ENCODE data around the gene CRYBG3. TPM values are rescaled to one million over a fixed set of nuclear protein-coding genes. Genes with fewer than 3 reads are reported as not detected.

The CRYBG3 gene
- total and polyA plus RNA-seq, 2 donors (not counting 1 experiment from before 2014, with no cell fraction given) = 8.7 to 29.9 TPM

- no peak overlapping the region for H2AFZ ChIP-seq (ENCODE audit: low read length)
- no peaks in the 10 kb centered on the region for H3K4me1 ChIP-seq (ENCODE audit: control insufficient read depth, extremely low read depth, insufficient read depth, low read length)
- H4K20me1 ChIP-seq (ENCODE audit: control insufficient read depth, extremely low read depth, insufficient read depth, low read length) = no peaks in the 10 kb centered on the region
- H3K4me3 ChIP-seq (replicated peaks in 1 of 4; ENCODE audit: control extremely low read depth in 1 of 4, insufficient read depth in 1 of 4, low read depth in 3 of 4, low read length in 4 of 4) = no peak overlapping the region
- peak in 1 of 2 donors; percentile 27 for DNase-seq (ENCODE audit: low read depth in 2 of 2)
- H3K27me3 ChIP-seq (ENCODE audit: control insufficient read depth, insufficient read depth, low read length) = no peaks in the 10 kb centered on the region
- no peak overlapping the region for H3K4me2 ChIP-seq (ENCODE audit: extremely low read depth, insufficient read depth, low read length)
- H3K9ac ChIP-seq (ENCODE audit: insufficient read depth, low read length) = no peak overlapping the region
- no peaks in the 10 kb centered on the region for H3K79me2 ChIP-seq (ENCODE audit: control insufficient read depth, insufficient read depth, low read length)
- no peak overlapping the region for H3K27ac ChIP-seq (ENCODE audit: insufficient read depth, low read length)
- H3K36me3 ChIP-seq (ENCODE audit: control insufficient read depth, insufficient read depth, low read length) = no peaks in the 10 kb centered on the region
- TF ChIP-seq EZH2 (IDR thresholded peaks at IDR 0.05; ENCODE audit: low read length, missing control alignments) = no peak
- TF ChIP-seq, protein P1, sequence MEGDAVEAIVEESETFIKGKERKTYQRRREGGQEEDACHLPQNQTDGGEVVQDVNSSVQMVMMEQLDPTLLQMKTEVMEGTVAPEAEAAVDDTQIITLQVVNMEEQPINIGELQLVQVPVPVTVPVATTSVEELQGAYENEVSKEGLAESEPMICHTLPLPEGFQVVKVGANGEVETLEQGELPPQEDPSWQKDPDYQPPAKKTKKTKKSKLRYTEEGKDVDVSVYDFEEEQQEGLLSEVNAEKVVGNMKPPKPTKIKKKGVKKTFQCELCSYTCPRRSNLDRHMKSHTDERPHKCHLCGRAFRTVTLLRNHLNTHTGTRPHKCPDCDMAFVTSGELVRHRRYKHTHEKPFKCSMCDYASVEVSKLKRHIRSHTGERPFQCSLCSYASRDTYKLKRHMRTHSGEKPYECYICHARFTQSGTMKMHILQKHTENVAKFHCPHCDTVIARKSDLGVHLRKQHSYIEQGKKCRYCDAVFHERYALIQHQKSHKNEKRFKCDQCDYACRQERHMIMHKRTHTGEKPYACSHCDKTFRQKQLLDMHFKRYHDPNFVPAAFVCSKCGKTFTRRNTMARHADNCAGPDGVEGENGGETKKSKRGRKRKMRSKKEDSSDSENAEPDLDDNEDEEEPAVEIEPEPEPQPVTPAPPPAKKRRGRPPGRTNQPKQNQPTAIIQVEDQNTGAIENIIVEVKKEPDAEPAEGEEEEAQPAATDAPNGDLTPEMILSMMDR (conservative IDR thresholded peaks at IDR 0.05 in 1 of 2, IDR thresholded peaks at IDR 0.05 in 1 of 2; ENCODE audit: low read depth in 1 of 2, low read length in 2 of 2) = no peak
- H3K9me3 ChIP-seq (ENCODE audit: control insufficient read depth, insufficient read depth, low read depth, low read length) = no peaks in the 10 kb centered on the region
Measured at GRCh38 chr3:97938444-97938843, 116.6 kb downstream of the CRYBG3 start.

DNA sequence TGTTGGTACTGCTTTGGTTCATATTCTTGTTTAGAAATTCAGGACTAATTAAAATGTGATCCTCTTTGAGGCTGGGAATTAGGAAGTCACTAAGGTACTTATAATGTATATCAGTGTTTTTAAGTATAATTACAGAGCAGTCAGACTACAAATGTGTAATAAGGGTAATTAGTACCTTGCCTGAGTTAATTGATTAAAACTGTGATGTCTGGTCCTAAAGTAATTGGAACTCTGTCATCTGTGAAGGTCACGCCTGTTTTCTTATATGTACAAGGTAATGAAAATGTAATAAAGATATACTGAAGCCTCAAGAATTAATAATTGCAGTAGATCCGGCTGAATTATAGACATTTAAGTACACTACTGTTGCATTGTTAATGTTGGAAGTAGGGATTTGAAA is 117.6 kb downstream of the CRYBG3 start:
- Histone ChIP-seq H3K9me3 (ENCODE audit: control insufficient read depth, insufficient read depth, low read depth, low read length) (no peaks in the 10 kb centered on the region), H3K79me2 (ENCODE audit: control insufficient read depth, insufficient read depth, low read length) (no peaks in the 10 kb centered on the region), H3K27ac (ENCODE audit: insufficient read depth, low read length) (no peak overlapping the region), H4K20me1 (ENCODE audit: control insufficient read depth, extremely low read depth, insufficient read depth, low read length) (no peaks in the 10 kb centered on the region), H3K4me1 (ENCODE audit: control insufficient read depth, extremely low read depth, insufficient read depth, low read length) (no peaks in the 10 kb centered on the region), H3K27me3 (ENCODE audit: control insufficient read depth, insufficient read depth, low read length) (no peaks in the 10 kb centered on the region), H3K4me2 (ENCODE audit: extremely low read depth, insufficient read depth, low read length) (no peak overlapping the region), H3K9ac (ENCODE audit: insufficient read depth, low read length) (no peak overlapping the region), H3K36me3 (ENCODE audit: control insufficient read depth, insufficient read depth, low read length) (no peaks in the 10 kb centered on the region), H2AFZ (ENCODE audit: low read length) (no peak overlapping the region), H3K4me3 (replicated peaks in 1 of 4; ENCODE audit: control extremely low read depth in 1 of 4, insufficient read depth in 1 of 4, low read depth in 3 of 4, low read length in 4 of 4) (no peak overlapping the region)
- TF ChIP-seq, protein P1 (conservative IDR thresholded peaks at IDR 0.05 in 1 of 2, IDR thresholded peaks at IDR 0.05 in 1 of 2; ENCODE audit: low read depth in 1 of 2, low read length in 2 of 2) = no peak
- no peak for DNase-seq (ENCODE audit: low read depth in 2 of 2)

- Histone ChIP-seq H3K36me3 (ENCODE audit: control insufficient read depth, insufficient read depth, low read length) (no peaks in the 10 kb centered on the region), H3K79me2 (ENCODE audit: control insufficient read depth, insufficient read depth, low read length) (no peaks in the 10 kb centered on the region), H3K9ac (ENCODE audit: insufficient read depth, low read length) (no peak overlapping the region), H3K9me3 (ENCODE audit: control insufficient read depth, insufficient read depth, low read depth, low read length) (no peaks in the 10 kb centered on the region), H4K20me1 (ENCODE audit: control insufficient read depth, extremely low read depth, insufficient read depth, low read length) (no peaks in the 10 kb centered on the region), H3K4me2 (ENCODE audit: extremely low read depth, insufficient read depth, low read length) (no peak overlapping the region), H3K27me3 (ENCODE audit: control insufficient read depth, insufficient read depth, low read length) (no peaks in the 10 kb centered on the region), H3K4me3 (replicated peaks in 1 of 4; ENCODE audit: control extremely low read depth in 1 of 4, insufficient read depth in 1 of 4, low read depth in 3 of 4, low read length in 4 of 4) (no peak overlapping the region), H3K4me1 (ENCODE audit: control insufficient read depth, extremely low read depth, insufficient read depth, low read length) (no peaks in the 10 kb centered on the region), H2AFZ (ENCODE audit: low read length) (no peak overlapping the region), H3K27ac (ENCODE audit: insufficient read depth, low read length) (no peak overlapping the region)
- TF ChIP-seq EZH2 (IDR thresholded peaks at IDR 0.05; ENCODE audit: low read length, missing control alignments) = no peak
- TF ChIP-seq, protein P1 (conservative IDR thresholded peaks at IDR 0.05 in 1 of 2, IDR thresholded peaks at IDR 0.05 in 1 of 2; ENCODE audit: low read depth in 1 of 2, low read length in 2 of 2) = no peak
- no peak for DNase-seq (ENCODE audit: low read depth in 2 of 2)
Measured at GRCh38 chr3:97940034-97940433, 118.2 kb downstream of the CRYBG3 start.

All from fibroblast of lung (primary cell).